Kidney glomerular epithelial cell (primary cell): ENCODE measurements around the gene PRDM2.

Source experiments
- DNase-seq: peaks from one replicate; lab custom pipeline; 2025; lab: John Stamatoyannopoulos, UW

Gene PRDM2

GRCh38 chr1:13763991-13764390, 64.0 kb downstream of the PRDM2 start:
- no peak for DNase-seq

GRCh38 chr1:13764588-13765332, 64.8 kb downstream of the PRDM2 start:
- DNase-seq: no peak

- DNase-seq: no peak
Measured at GRCh38 chr1:13766592-13767564, 66.9 kb downstream of the PRDM2 start.

GRCh38 chr1:13769212-13769611, 69.2 kb downstream of the PRDM2 start:
- DNase-seq: no peak

GRCh38 chr1:13769830-13770229, 69.8 kb downstream of the PRDM2 start:
- DNase-seq: no peak

- no peak for DNase-seq
Measured at GRCh38 chr1:13770743-13771142, 70.8 kb downstream of the PRDM2 start.

GRCh38 chr1:13771745-13772144, 71.8 kb downstream of the PRDM2 start:
- DNase-seq: no peak

GRCh38 chr1:13772271-13772670, 72.3 kb downstream of the PRDM2 start:
- no peak for DNase-seq

GRCh38 chr1:13774121-13774520, 74.1 kb downstream of the PRDM2 start:
- no peak for DNase-seq

GRCh38 chr1:13775459-13775858, 75.5 kb downstream of the PRDM2 start:
- DNase-seq: no peak

GRCh38 chr1:13775916-13776315, 75.9 kb downstream of the PRDM2 start:
- DNase-seq: no peak

- no peak for DNase-seq
Measured at GRCh38 chr1:13778431-13778830, 78.4 kb downstream of the PRDM2 start.

GRCh38 chr1:13779930-13780329, 79.9 kb downstream of the PRDM2 start:
- no peak for DNase-seq

- no peak for DNase-seq
Measured at GRCh38 chr1:13780780-13781179, 80.8 kb downstream of the PRDM2 start.

GRCh38 chr1:13781228-13781627, 81.2 kb downstream of the PRDM2 start:
- no peak for DNase-seq

- DNase-seq: no peak
Measured at GRCh38 chr1:13781907-13782633, 82.1 kb downstream of the PRDM2 start.

- DNase-seq: no peak
Measured at GRCh38 chr1:13782634-13783360, 82.8 kb downstream of the PRDM2 start.

- DNase-seq: no peak
Measured at GRCh38 chr1:13783551-13783950, 83.6 kb downstream of the PRDM2 start.

- no peak for DNase-seq
Measured at GRCh38 chr1:13784971-13785370, 85.0 kb downstream of the PRDM2 start.

- DNase-seq: no peak
Measured at GRCh38 chr1:13786541-13786940, 86.6 kb downstream of the PRDM2 start.

- DNase-seq: no peak
Measured at GRCh38 chr1:13788795-13789194, 88.8 kb downstream of the PRDM2 start.
